IPS-15b (cell line): ENCODE measurements around the gene CHTF18.

Experiments used
- H3K27me3 ChIP-seq: one replicate; pipeline ENCODE4 v1.6.1; 2013; ENCODE audit warnings: low read length; ENCODE audit not compliant: control insufficient read depth, insufficient read depth
- H3K36me3 ChIP-seq: one replicate; pipeline ENCODE4 v1.6.1; 2013; ENCODE audit warnings: low read length; ENCODE audit not compliant: control insufficient read depth, insufficient read depth
- H3K4me1 ChIP-seq: one replicate; pipeline ENCODE4 v1.6.1; 2013; ENCODE audit warnings: mild to moderate bottlenecking, low read length; ENCODE audit not compliant: control insufficient read depth, insufficient read depth
- H3K4me3 ChIP-seq: one replicate; pipeline ENCODE4 v1.5.1; 2013; ENCODE audit warnings: low read depth, low read length
- H3K9ac ChIP-seq: one replicate; pipeline ENCODE4 v1.6.1; 2013; ENCODE audit warnings: low read depth, mild to moderate bottlenecking, low read length
- H3K9me3 ChIP-seq: one replicate; pipeline ENCODE4 v1.6.1; 2013; ENCODE audit warnings: mild to moderate bottlenecking, low read length; ENCODE audit not compliant: control insufficient read depth, insufficient read depth

CHTF18 gene

DNA sequence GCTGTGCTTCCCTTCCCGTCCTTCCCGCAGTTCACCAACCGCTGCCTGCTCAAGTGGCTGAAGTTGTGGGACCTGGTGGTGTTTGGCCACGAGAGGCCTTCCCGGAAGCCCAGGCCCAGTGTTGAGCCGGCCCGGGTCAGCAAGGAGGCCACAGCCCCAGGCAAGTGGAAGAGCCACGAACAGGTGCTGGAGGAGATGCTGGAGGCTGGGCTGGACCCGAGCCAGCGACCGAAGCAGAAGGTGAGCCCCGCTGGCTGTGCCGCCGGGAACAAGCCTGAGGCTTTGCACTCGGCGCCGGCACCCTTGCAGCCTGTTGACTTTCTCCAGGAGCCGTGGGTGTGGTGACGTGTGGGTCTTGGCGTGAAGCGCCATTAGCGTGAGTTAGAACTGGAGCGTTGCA is 2.7 kb downstream of the CHTF18 start:
- no peak overlapping the region for H3K4me3 ChIP-seq
- no peaks in the 10 kb centered on the region for H3K4me1 ChIP-seq
- no peak overlapping the region for H3K9ac ChIP-seq
- H3K36me3 ChIP-seq, result peaks cover 64% of the 10 kb centered on the region
- H3K27me3 ChIP-seq, result no peaks in the 10 kb centered on the region
- H3K9me3 ChIP-seq, result no peaks in the 10 kb centered on the region

DNA sequence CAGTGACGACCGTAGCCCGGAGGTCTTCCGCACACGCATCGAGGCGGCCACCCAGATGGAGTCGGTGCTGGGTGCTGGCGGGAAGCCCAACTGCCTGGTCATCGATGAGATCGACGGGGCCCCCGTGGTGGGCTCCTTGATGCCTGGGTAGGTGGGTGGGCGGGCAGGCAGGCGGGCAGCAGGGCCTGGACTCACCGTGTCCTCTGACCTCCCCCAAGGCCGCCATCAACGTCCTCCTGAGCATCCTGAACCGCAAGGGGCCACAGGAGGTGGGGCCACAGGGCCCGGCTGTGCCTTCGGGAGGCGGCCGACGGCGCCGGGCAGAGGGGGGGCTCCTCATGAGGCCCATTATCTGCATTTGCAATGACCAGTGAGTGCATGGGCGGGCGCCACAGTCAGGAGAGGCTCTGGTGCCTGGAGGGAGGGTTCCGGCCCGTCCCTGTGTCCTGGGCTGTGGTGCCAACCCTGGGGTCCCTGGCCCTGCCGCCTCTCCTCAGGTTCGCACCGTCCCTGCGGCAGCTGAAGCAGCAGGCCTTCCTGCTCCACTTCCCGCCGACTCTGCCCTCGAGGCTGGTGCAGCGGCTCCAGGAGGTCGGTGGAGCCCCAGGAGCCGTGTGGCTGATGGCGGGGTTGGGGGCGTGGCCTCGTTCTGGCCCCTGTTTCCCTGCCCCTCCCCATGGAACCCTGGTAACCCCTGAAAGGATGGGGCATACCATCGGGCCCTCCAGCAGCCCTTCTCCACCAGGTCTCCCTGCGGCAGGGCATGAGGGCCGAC is 4.0 kb downstream of the CHTF18 start:
- no peak overlapping the region for H3K9ac ChIP-seq
- no peaks in the 10 kb centered on the region for H3K9me3 ChIP-seq
- H3K4me3 ChIP-seq, result no peak overlapping the region
- H3K36me3 ChIP-seq, result peaks cover 66% of the 10 kb centered on the region
- H3K4me1 ChIP-seq, result no peaks in the 10 kb centered on the region
- no peaks in the 10 kb centered on the region for H3K27me3 ChIP-seq

DNA sequence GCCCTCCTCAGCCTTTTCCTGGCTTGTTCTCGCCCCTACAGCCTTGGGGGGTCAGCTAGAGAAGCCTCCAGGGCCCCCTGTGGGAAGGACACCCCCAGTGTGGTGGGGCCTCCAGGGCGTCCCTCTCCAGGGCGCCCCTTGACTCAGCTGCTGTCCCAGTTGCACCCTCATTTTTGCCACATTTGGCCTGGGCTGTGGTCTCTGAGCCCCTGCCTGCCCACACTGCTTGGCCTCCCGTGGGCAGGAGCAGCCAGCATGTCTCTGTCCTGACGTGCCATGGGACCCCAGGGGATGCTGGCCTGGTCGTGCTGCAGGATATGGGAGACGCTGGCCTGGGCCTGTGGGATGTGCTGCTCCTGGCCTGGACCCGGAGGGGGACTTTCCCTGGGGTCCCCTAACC is 5.0 kb downstream of the CHTF18 start:
- Histone ChIP-seq H3K4me1 (no peaks in the 10 kb centered on the region), H3K9me3 (no peaks in the 10 kb centered on the region), H3K4me3 (no peak overlapping the region), H3K27me3 (no peaks in the 10 kb centered on the region), H3K36me3 (peaks cover 73% of the 10 kb centered on the region), H3K9ac (no peak overlapping the region)

DNA sequence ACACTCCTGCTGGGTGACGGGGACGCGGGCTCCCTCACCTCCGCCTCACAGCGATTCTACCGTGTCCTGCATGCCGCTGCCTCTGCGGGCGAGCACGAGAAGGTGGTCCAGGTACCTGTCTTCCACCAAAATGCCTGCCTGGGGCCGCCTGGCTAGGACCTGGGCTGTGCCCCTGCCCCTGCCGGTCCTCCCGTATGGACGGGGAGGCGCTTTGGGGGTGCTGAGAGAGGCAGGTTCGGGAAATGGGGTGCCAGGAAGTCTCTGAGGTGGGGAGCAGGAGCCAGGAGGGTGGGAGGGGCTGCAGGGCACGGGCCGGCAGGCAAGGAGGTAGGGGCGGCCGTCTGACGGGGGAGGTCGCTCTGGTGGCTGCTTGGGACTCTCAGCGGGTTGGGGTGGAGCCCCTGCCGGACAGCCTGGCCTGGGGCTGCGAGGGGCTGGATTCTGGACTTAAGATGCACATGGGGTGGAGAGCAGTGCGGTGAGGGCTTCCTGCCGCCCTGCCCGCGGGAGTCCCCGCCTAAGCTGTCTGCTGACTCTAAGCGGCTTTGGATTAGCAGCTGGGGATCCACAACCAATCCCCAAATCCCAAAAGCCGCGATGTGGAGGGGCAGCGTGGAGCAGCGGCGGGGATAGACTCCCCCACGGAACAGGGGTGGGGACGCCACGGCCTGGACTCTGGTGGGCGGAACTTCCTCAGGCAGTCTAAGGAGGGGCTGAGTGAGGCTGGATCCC is 5.8 kb downstream of the CHTF18 start:
- H3K9ac ChIP-seq, result no peak overlapping the region
- H3K4me3 ChIP-seq, result no peak overlapping the region
- peaks cover 73% of the 10 kb centered on the region for H3K36me3 ChIP-seq
- H3K9me3 ChIP-seq, result no peaks in the 10 kb centered on the region
- no peaks in the 10 kb centered on the region for H3K4me1 ChIP-seq
- H3K27me3 ChIP-seq, result no peaks in the 10 kb centered on the region

DNA sequence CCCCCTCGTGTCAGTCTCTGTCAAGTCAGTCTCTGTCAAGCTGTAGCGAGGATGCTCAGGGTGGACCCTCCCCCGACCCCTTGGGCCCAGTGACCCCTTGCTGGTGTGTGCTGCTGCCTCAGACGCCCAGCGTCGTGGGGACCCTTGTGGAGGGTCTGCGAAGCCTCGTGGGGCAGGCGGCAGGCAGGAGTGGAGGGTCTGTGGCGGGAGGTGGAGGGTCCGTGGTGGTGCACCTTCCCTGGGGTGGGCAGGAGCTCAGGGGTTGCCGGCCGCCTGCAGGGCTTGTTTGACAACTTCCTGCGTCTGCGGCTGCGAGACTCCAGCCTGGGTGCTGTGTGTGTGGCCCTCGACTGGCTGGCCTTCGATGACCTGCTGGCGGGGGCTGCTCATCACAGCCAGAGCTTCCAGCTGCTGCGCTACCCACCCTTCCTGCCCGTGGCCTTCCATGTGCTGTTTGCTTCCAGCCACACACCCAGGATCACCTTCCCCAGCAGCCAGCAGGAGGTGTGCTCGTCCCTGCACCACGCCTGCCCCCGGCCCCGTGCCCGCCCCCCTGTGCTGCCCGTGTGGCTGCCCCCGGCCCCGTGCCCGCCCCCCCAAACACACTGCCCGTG is 6.5 kb downstream of the CHTF18 start:
- Histone ChIP-seq H3K9ac (no peak overlapping the region), H3K9me3 (no peaks in the 10 kb centered on the region), H3K27me3 (no peaks in the 10 kb centered on the region), H3K4me1 (no peaks in the 10 kb centered on the region), H3K4me3 (no peak overlapping the region), H3K36me3 (peaks cover 69% of the 10 kb centered on the region)

DNA sequence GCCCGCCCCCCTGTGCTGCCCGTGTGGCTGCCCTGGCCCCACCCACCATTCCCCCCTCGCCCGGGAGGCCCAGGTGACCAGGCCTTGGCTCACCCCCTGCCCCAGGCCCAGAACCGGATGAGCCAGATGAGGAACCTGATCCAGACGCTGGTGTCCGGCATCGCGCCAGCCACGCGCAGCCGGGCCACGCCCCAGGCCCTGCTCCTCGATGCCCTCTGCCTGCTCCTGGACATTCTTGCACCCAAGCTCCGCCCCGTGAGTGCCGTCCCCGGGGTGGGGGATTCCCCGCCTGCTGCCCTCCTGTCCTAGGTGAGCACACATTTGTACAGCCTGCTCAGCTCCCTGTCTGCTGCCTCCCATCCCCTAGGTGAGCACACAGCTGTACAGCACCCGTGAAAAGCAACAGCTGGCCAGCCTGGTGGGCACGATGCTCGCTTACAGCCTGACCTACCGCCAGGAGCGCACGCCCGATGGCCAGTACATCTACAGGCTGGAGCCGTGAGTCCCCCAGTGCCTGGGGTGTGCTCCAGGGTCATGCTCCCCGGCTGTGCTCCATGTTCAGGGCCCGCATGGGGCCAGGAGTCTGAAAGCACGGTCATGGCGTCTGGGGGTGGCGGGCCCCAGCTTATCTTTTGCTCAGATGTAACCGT is 7.3 kb downstream of the CHTF18 start:
- H3K36me3 ChIP-seq, result peaks cover 61% of the 10 kb centered on the region
- no peaks in the 10 kb centered on the region for H3K27me3 ChIP-seq
- H3K4me1 ChIP-seq, result no peaks in the 10 kb centered on the region
- no peaks in the 10 kb centered on the region for H3K9me3 ChIP-seq
- H3K9ac ChIP-seq, result no peak overlapping the region
- H3K4me3 ChIP-seq, result no peak overlapping the region

DNA sequence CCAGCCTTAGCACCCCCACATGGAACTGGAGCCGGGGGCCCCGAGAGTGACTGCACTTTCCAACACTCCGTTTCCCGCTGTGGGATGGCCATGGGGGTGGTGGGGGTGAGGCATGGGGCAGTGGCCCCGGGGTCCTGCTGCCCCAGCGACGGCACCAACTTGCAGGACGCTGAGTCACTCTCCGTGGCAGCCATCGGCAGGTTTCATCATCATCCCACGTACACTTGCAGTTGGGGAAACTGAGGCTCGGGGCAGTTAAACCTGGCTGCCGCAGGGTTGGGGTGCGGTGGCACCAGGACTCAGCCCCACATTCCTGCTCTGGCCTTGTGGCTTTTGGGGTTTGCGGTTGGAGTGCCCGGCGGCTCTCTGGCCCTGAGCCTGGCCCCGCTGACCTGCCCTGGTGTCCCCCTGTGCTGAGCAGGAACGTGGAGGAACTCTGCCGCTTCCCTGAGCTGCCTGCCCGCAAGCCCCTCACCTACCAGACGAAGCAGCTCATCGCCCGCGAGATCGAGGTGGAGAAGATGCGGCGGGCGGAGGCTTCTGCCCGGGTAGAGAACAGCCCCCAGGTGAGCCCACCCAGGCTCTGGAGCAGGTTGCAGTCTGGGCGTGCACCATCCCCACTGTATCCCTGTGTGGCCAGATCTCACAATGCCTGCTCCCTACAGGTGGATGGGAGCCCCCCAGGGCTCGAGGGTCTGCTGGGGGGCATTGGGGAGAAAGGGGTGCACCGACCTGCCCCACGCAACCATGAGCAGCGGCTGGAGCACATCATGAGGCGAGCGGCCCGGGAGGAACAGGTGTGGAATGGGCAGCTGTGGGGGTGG is 8.1 kb downstream of the CHTF18 start:
- Histone ChIP-seq H3K4me3 (no peak overlapping the region), H3K36me3 (peaks cover 54% of the 10 kb centered on the region), H3K9ac (no peak overlapping the region), H3K27me3 (peaks cover 2% of the 10 kb centered on the region), H3K9me3 (no peaks in the 10 kb centered on the region), H3K4me1 (no peaks in the 10 kb centered on the region)

DNA sequence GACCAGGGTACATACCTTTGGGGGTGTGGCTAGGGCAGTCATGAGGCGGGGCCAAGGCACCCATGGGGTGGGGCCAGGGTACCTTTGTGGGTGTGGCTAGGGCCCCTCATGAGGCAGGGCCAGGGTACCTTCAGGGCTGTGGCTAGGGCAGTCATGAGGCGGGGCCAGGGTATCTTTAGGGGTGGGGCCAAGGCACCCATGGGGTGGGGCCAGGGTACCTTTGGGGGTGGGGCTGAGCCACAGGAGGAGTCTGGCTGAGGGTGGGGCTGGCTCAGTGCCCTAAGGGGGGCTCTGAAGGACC is 8.7 kb downstream of the CHTF18 start:
- H3K9ac ChIP-seq, result no peak overlapping the region
- peaks cover 2% of the 10 kb centered on the region for H3K27me3 ChIP-seq
- peaks cover 48% of the 10 kb centered on the region for H3K36me3 ChIP-seq
- H3K9me3 ChIP-seq, result no peaks in the 10 kb centered on the region
- H3K4me3 ChIP-seq, result no peak overlapping the region
- H3K4me1 ChIP-seq, result no peaks in the 10 kb centered on the region

DNA sequence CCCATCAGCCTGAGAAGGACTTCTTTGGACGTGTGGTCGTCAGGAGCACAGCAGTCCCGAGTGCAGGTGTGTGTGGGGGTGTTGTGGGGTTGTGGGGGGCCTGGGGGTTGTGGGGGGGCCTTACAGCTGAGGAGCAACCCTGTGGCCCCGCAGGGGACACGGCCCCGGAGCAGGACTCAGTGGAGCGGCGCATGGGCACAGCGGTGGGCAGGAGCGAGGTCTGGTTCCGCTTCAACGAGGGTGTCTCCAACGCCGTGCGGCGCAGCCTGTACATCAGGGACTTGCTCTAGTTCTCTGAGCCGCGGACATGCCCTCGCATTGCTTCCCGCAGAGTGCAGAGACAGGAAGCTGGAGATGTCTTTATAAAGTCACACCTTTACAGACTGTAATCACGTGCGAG is 9.3 kb downstream of the CHTF18 start:
- H3K36me3 ChIP-seq, result peaks cover 42% of the 10 kb centered on the region
- peaks cover 2% of the 10 kb centered on the region for H3K27me3 ChIP-seq
- no peak overlapping the region for H3K4me3 ChIP-seq
- no peak overlapping the region for H3K9ac ChIP-seq
- no peaks in the 10 kb centered on the region for H3K9me3 ChIP-seq
- no peaks in the 10 kb centered on the region for H3K4me1 ChIP-seq

DNA sequence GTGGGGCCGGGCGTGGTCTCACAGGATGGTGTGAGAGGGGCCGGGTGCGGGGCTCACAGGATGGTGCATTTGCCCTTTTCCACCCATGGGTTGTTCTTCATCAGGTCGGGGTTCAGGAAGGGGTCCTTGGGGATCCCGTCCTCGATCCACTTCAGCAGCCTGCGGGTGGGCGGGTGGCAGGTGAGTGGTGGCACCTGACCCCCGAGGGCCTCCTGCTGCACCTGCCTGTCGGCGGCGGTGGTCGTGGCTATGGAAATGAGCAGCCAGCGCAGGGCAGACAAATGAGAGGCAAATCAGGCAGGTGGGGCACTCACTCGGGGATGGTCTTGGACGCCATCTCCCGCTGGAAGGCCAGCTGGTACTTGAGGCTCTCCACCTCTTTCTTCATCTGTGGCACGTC is 10.2 kb downstream of the CHTF18 start:
- H3K4me3 ChIP-seq, result no peak overlapping the region
- no peaks in the 10 kb centered on the region for H3K4me1 ChIP-seq
- H3K36me3 ChIP-seq, result peaks cover 34% of the 10 kb centered on the region
- H3K27me3 ChIP-seq, result peaks cover 11% of the 10 kb centered on the region
- no peak overlapping the region for H3K9ac ChIP-seq
- H3K9me3 ChIP-seq, result no peaks in the 10 kb centered on the region
